SU-DHL-6 (cell line): Measurements from ENCODE around the gene LYL1.

Experiments
- H2AFZ ChIP-seq: fragments of 200-600 bp; sonication (generic); 2 replicates; pipeline ENCODE4 v1.6.1; 2014; ENCODE audit warnings: low read depth, mild to moderate bottlenecking, moderate library complexity, mixed read lengths, antibody characterized with exemption, low read length; ENCODE audit not compliant: severe bottlenecking
- H3F3A ChIP-seq: fragments of 200-600 bp; shearing (Covaris generic); 2 replicates; pipeline ENCODE4 v1.6.0; 2016; ENCODE audit warnings: antibody characterized with exemption, mild to moderate bottlenecking; ENCODE audit not compliant: insufficient read depth
- H3K27ac ChIP-seq: fragments of 200-600 bp; sonication (generic); 2 replicates; pipeline ENCODE4 v1.5.1; 2016; ENCODE audit warnings: low read depth, mild to moderate bottlenecking, low read length, moderate library complexity, mixed read lengths
- H3K27me3 ChIP-seq: fragments of 200-600 bp; sonication (generic), shearing (Covaris generic); 2 replicates; pipeline ENCODE4 v1.6.0; 2014; ENCODE audit warnings: mild to moderate bottlenecking, low read length
- H3K36me3 ChIP-seq: fragments of 200-600 bp; sonication (generic); 2 replicates; pipeline ENCODE4 v1.6.1; 2014; ENCODE audit warnings: mild to moderate bottlenecking, low read length, mixed read lengths
- H3K4me2 ChIP-seq: fragments of 300-600, 200-600 bp; shearing (Covaris generic), sonication (generic); 2 replicates; pipeline ENCODE4 v1.6.0; 2014; ENCODE audit warnings: low read length, low read depth, mild to moderate bottlenecking; ENCODE audit not compliant: poor library complexity, severe bottlenecking
- H3K4me3 ChIP-seq: fragments of 200-600 bp; sonication (generic); 2 replicates; pipeline ENCODE4 v1.5.1; 2014; ENCODE audit warnings: antibody characterized with exemption, low read length, mild to moderate bottlenecking, mixed read lengths; ENCODE audit not compliant: insufficient read depth, poor library complexity, severe bottlenecking
- H3K79me2 ChIP-seq: fragments of 200-600 bp; sonication (generic); 2 replicates; pipeline ENCODE4 v1.6.1; 2014; ENCODE audit warnings: mild to moderate bottlenecking, low read length, moderate library complexity; ENCODE audit not compliant: insufficient read depth
- H3K9ac ChIP-seq: fragments of 200-600 bp; sonication (generic); 2 replicates; pipeline ENCODE4 v1.7.0; 2014; ENCODE audit warnings: mild to moderate bottlenecking, low read length
- H3K9me2 ChIP-seq: fragments of 200-600 bp; sonication (generic); replicated peaks from 2 replicates; pipeline ENCODE4 v1.6.1; 2014; ENCODE audit warnings: low read length; ENCODE audit not compliant: insufficient read depth
- H3K9me3 ChIP-seq: fragments of 200-600 bp; sonication (generic); 2 replicates; pipeline ENCODE4 v1.6.1; 2014; ENCODE audit warnings: low read length, mixed read lengths; ENCODE audit not compliant: insufficient read depth
- H4K20me1 ChIP-seq: fragments of 200-600 bp; sonication (generic); 2 replicates; pipeline ENCODE4 v1.6.1; 2014; ENCODE audit warnings: low read depth, mild to moderate bottlenecking, antibody characterized with exemption, low read length, moderate library complexity, mixed read lengths
- CTCF ChIP-seq: fragments of 200-600 bp; sonication (generic); IDR thresholded peaks from one replicate; pipeline ENCODE4 v1.5.1; 2017; ENCODE audit warnings: antibody characterized with exemption, mild to moderate bottlenecking, low read length, moderate library complexity; ENCODE audit not compliant: insufficient read depth, poor library complexity, severe bottlenecking
- EZH2phosphoT487 ChIP-seq: fragments of 200-600 bp; sonication (generic), shearing (Covaris generic); conservative IDR thresholded peaks from 2 replicates; pipeline ENCODE4 v1.6.1; 2018; ENCODE audit warnings: mild to moderate bottlenecking, antibody characterized with exemption, low read length, moderate library complexity, mixed read lengths

Gene LYL1

GRCh38 chr19:13097033-13097462 is 5.6 kb downstream of the LYL1 start:
- H3K4me2 ChIP-seq: no peak overlapping the region
- peaks cover 7% of the 10 kb centered on the region for H3K79me2 ChIP-seq
- peaks cover 15% of the 10 kb centered on the region for H3F3A ChIP-seq
- H3K27ac ChIP-seq: no peak overlapping the region
- H3K4me3 ChIP-seq: no peak overlapping the region
- H3K9me3 ChIP-seq: no peaks in the 10 kb centered on the region
- H4K20me1 ChIP-seq: no peaks in the 10 kb centered on the region
- TF ChIP-seq CTCF (no peak), EZH2phosphoT487 (no peak)
- no peak overlapping the region for H3K9ac ChIP-seq
- H2AFZ ChIP-seq: no peak overlapping the region
- H3K9me2 ChIP-seq: no peaks in the 10 kb centered on the region
- peaks cover 13% of the 10 kb centered on the region for H3K36me3 ChIP-seq
- no peaks in the 10 kb centered on the region for H3K27me3 ChIP-seq

- Histone ChIP-seq H3K4me3 (no peak overlapping the region), H3K9ac (peak overlapping the region; percentile 27; the same call in 1 of the 2 replicates), H3F3A (peaks cover 12% of the 10 kb centered on the region), H3K27ac (no peak overlapping the region), H3K9me3 (no peaks in the 10 kb centered on the region), H3K4me2 (peak overlapping the region; percentile 44), H3K9me2 (no peaks in the 10 kb centered on the region), H3K36me3 (peaks cover 13% of the 10 kb centered on the region), H3K79me2 (no peaks in the 10 kb centered on the region), H3K27me3 (no peaks in the 10 kb centered on the region), H2AFZ (no peak overlapping the region), H4K20me1 (no peaks in the 10 kb centered on the region)
- no peak for TF ChIP-seq CTCF
- TF ChIP-seq EZH2phosphoT487: no peak
Measured at GRCh38 chr19:13095934-13096927, 6.4 kb downstream of the LYL1 start.

DNA sequence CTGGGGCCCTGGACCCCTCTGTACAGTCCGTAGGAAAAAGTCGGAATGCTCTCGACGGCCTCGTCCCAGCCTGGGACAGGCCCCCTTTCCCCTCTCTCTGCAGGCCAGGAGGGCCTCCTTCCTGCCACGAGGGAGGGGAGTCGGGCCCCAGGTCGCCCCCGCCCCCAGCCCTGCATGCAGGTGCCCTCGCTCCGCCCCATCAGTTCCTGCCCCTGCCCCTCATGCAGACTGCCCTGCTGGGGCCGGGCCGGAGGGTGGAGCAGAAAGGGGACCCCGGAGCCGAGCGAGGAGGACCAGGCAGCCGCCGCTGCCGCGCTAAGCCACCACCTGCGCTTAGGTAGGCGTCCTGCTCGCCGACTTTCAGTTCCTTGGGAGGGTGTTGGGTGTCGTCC is 7.3 kb downstream of the LYL1 start:
- Histone ChIP-seq H3K9me2 (no peaks in the 10 kb centered on the region), H3K27me3 (no peaks in the 10 kb centered on the region), H3K9ac (no peak overlapping the region), H3K4me2 (peak overlapping the region; percentile 44), H3K9me3 (no peaks in the 10 kb centered on the region), H3K36me3 (peaks cover 12% of the 10 kb centered on the region), H3F3A (peaks cover 12% of the 10 kb centered on the region), H2AFZ (no peak overlapping the region), H3K27ac (no peak overlapping the region), H3K4me3 (no peak overlapping the region), H3K79me2 (no peaks in the 10 kb centered on the region), H4K20me1 (no peaks in the 10 kb centered on the region)
- TF ChIP-seq CTCF: no peak
- no peak for TF ChIP-seq EZH2phosphoT487
